Colonic mucosa (tissue), 4 donors: Measurements from ENCODE around the gene CD1B. TPM values are rescaled to one million over a fixed set of nuclear protein-coding genes. Genes with fewer than 3 reads are reported as not detected.
"Not testable (repeated sequence)": the region's sequence is repeated elsewhere in the genome, so short reads cannot be mapped to it uniquely, and the experiment has no call there.

Source experiments
- DNase-seq: peaks from one replicate; pipeline ENCODE4 v3.0.0-alpha.2; 2020
- H3K27ac ChIP-seq: fragments of 200-600 bp; one replicate; pipeline ENCODE4 v1.8.0; 2021
- H3K27me3 ChIP-seq: fragments of 200-600 bp; one replicate; pipeline ENCODE4 v1.8.0; 2021
- H3K36me3 ChIP-seq: fragments of 200-600 bp; one replicate; pipeline ENCODE4 v1.8.0; 2021
- H3K4me1 ChIP-seq: fragments of 200-600 bp; one replicate; pipeline ENCODE4 v1.8.0; 2021; ENCODE audit warnings: mild to moderate bottlenecking
- H3K4me3 ChIP-seq: fragments of 200-600 bp; one replicate; pipeline ENCODE4 v1.8.0; 2021
- H3K9ac ChIP-seq, 2 donors: one replicate each; pipeline ENCODE4 v1.7.0; 2013; ENCODE audit warnings: control low read depth in 2 of 2, low read depth in 2 of 2, low read length in 2 of 2
- H3K9me3 ChIP-seq: fragments of 200-600 bp; one replicate; pipeline ENCODE4 v1.8.0; 2021
- CTCF ChIP-seq: fragments of 200-600 bp; IDR thresholded peaks from one replicate; pipeline ENCODE4 v1.8.0; 2022; ENCODE audit warnings: antibody characterized with exemption, mild to moderate bottlenecking
- intact Hi-C: fragments of 100-400 bp; cut with DNase I; formaldehyde crosslinking; loops from one replicate; pipeline ENCODE4 v1.14.1; 2022
- total RNA-seq, 2 donors: library from RNA; stranded (reverse); fragmentation: NEBNext Ultra II Directional in 1 of 2; extraction: Animal tissue kit (Norgen Biotek cat#: 25700) in 1 of 2; gene quantifications; one replicate each; pipeline ENCODE4 v1.2.1, GENCODE V29; 2021
- donor health status: healthy.
- donor health status: DM: no; HTN: no; CAD: no.
- donor health status: DM: no; HTN: no; CAD: no.

The CD1B gene
- total RNA-seq, result not detected

GRCh38 chr1:158331481-158332150, at the start of gene CD1B:
Gene CD1B, minus strand, starts transcription at chr1:158331531. Its CDS starts 108 bp downstream, at chr1:158331423.
- no peak for TF ChIP-seq CTCF
- H3K4me3 ChIP-seq, result no peak within 1 kb of the TSS
- no peaks in the 10 kb centered on the region for H3K36me3 ChIP-seq
- no peak within 1 kb of the TSS for H3K9ac ChIP-seq
- intact Hi-C loops, result no loop called here
- no peaks in the 10 kb centered on the region for H3K27me3 ChIP-seq
- DNase-seq, result no peak
- no peaks in the 10 kb centered on the region for H3K9me3 ChIP-seq
- H3K4me1 ChIP-seq, result no peaks in the 10 kb centered on the region
- no peak within 1 kb of the TSS for H3K27ac ChIP-seq

GRCh38 chr1:158374860-158375259, 43.5 kb upstream of the CD1B start:
- no peak overlapping the region for H3K4me3 ChIP-seq
- H3K4me1 ChIP-seq, result no peaks in the 10 kb centered on the region
- H3K9ac ChIP-seq, result no peak overlapping the region
- H3K9me3 ChIP-seq, result no peaks in the 10 kb centered on the region
- no peak overlapping the region for H3K27ac ChIP-seq
- no peaks in the 10 kb centered on the region for H3K27me3 ChIP-seq
- no peak for DNase-seq
- H3K36me3 ChIP-seq, result no peaks in the 10 kb centered on the region
- no peak for TF ChIP-seq CTCF
- intact Hi-C loops, result no loop called here

GRCh38 chr1:158374101-158374500, 42.8 kb upstream of the CD1B start:
- H3K9me3 ChIP-seq, intact Hi-C loops, DNase-seq: not testable (repeated sequence)

GRCh38 chr1:158371188-158371953, 40.0 kb upstream of the CD1B start:
- no peak overlapping the region for H3K27ac ChIP-seq
- no peak for DNase-seq
- H3K27me3 ChIP-seq, result no peaks in the 10 kb centered on the region
- H3K4me1 ChIP-seq, result no peaks in the 10 kb centered on the region
- H3K9me3 ChIP-seq, result no peaks in the 10 kb centered on the region
- H3K9ac ChIP-seq, result no peak overlapping the region
- H3K4me3 ChIP-seq, result no peak overlapping the region
- H3K36me3 ChIP-seq, result no peaks in the 10 kb centered on the region
- TF ChIP-seq CTCF, result no peak
- intact Hi-C loops, result no loop called here

More at GRCh38 chr1:158374101-158374500, 42.8 kb upstream of the CD1B start:
- not testable (repeated sequence) for H3K36me3 ChIP-seq, H3K27ac ChIP-seq, H3K27me3 ChIP-seq, H3K4me3 ChIP-seq, H3K9ac ChIP-seq, H3K4me1 ChIP-seq

GRCh38 chr1:158366783-158367182, 35.5 kb upstream of the CD1B start:
- no peaks in the 10 kb centered on the region for H3K27me3 ChIP-seq
- H3K27ac ChIP-seq, result no peak overlapping the region
- DNase-seq, result no peak
- no peak for TF ChIP-seq CTCF
- H3K36me3 ChIP-seq, result no peaks in the 10 kb centered on the region
- H3K4me3 ChIP-seq, result no peak overlapping the region
- no peak overlapping the region for H3K9ac ChIP-seq
- no peaks in the 10 kb centered on the region for H3K4me1 ChIP-seq
- no peaks in the 10 kb centered on the region for H3K9me3 ChIP-seq
- intact Hi-C loops, result no loop called here

- no peak overlapping the region for H3K4me3 ChIP-seq
- TF ChIP-seq CTCF, result no peak
- H3K4me1 ChIP-seq, result no peaks in the 10 kb centered on the region
- H3K9ac ChIP-seq, result no peak overlapping the region
- H3K27ac ChIP-seq, result no peak overlapping the region
- H3K9me3 ChIP-seq, result no peaks in the 10 kb centered on the region
- DNase-seq, result no peak
- intact Hi-C loops, result no loop called here
- no peaks in the 10 kb centered on the region for H3K27me3 ChIP-seq
- no peaks in the 10 kb centered on the region for H3K36me3 ChIP-seq
These were observed 31.6 kb upstream of the CD1B start for GRCh38 chr1:158362941-158363340.
